Lower lobe of right lung (tissue), 2 donors: ENCODE data around the gene SLC6A6. TPM values are rescaled to one million over a fixed set of nuclear protein-coding genes. Genes with fewer than 3 reads are reported as not detected.

Experiments
- ATAC-seq, 2 donors: fragments of 200-7000 bp; cut with Tn5 transposase; one replicate each; pipeline ENCODE4 v1.9.1; 2020 to 2022; ENCODE audit warnings: mild to moderate bottlenecking in 2 of 2, moderate library complexity in 2 of 2
- DNase-seq: peaks from one replicate; pipeline ENCODE4 v3.0.0-alpha.2; 2020
- H3K27ac ChIP-seq: fragments of 200-600 bp; one replicate; pipeline ENCODE4 v1.8.0; 2022
- H3K27me3 ChIP-seq: fragments of 200-600 bp; one replicate; pipeline ENCODE4 v1.8.0; 2022; ENCODE audit warnings: low read depth
- H3K36me3 ChIP-seq: fragments of 200-600 bp; one replicate; pipeline ENCODE4 v1.8.0; 2022; ENCODE audit warnings: mild to moderate bottlenecking
- H3K4me1 ChIP-seq: fragments of 200-600 bp; one replicate; pipeline ENCODE4 v1.8.0; 2022
- H3K4me3 ChIP-seq: fragments of 200-600 bp; one replicate; pipeline ENCODE4 v1.8.0; 2022; ENCODE audit warnings: mild to moderate bottlenecking
- H3K9me3 ChIP-seq: fragments of 200-600 bp; one replicate; pipeline ENCODE4 v1.8.0; 2022
- CTCF ChIP-seq: fragments of 200-600 bp; IDR thresholded peaks from one replicate; pipeline ENCODE4 v1.8.0; 2022; ENCODE audit warnings: antibody characterized with exemption, mild to moderate bottlenecking
- intact Hi-C: fragments of 100-400 bp; cut with DNase I; formaldehyde crosslinking; loops from one replicate; pipeline ENCODE4 v1.11.0; 2022
- total RNA-seq: library from RNA; stranded (reverse); fragmentation: NEBNext Ultra II Directional; extraction: Animal tissue kit (Norgen Biotek cat#: 25700); gene quantifications from one replicate; pipeline ENCODE4 v1.2.1, GENCODE V29; 2021
- donor health status: DM: no; HTN: yes; CAD: no; lungs with severe emphysema.

SLC6A6 gene
- total RNA-seq, 1 donor from 2014 or later, result 84.0 TPM

- no peak for TF ChIP-seq CTCF
- Histone ChIP-seq H3K27ac (peak overlapping the region; percentile 32), H3K9me3 (no peaks in the 10 kb centered on the region), H3K4me3 (no peak overlapping the region), H3K27me3 (no peaks in the 10 kb centered on the region), H3K36me3 (no peaks in the 10 kb centered on the region), H3K4me1 (peaks cover 36% of the 10 kb centered on the region)
- DNase-seq, result peak; percentile 79
- peak; percentile 66 to 81 for ATAC-seq
- intact Hi-C loops, result no loop called here
These were observed 24.6 kb upstream of the SLC6A6 start for GRCh38 chr3:14377838-14378169.

GRCh38 chr3:14378415-14378814 lies 24.0 kb upstream of the SLC6A6 start:
- peak; percentile 6 to 15 for ATAC-seq
- H3K9me3 ChIP-seq, result no peaks in the 10 kb centered on the region
- intact Hi-C loops, result no loop called here
- DNase-seq, result no peak
- no peaks in the 10 kb centered on the region for H3K36me3 ChIP-seq
- H3K27me3 ChIP-seq, result no peaks in the 10 kb centered on the region
- no peak for TF ChIP-seq CTCF
- H3K4me3 ChIP-seq, result no peak overlapping the region
- H3K4me1 ChIP-seq, result peaks cover 31% of the 10 kb centered on the region
- peak overlapping the region; percentile 32 for H3K27ac ChIP-seq

GRCh38 chr3:14379843-14380242 lies 22.6 kb upstream of the SLC6A6 start:
- H3K4me1 ChIP-seq, result peaks cover 17% of the 10 kb centered on the region
- no peak for TF ChIP-seq CTCF
- H3K27ac ChIP-seq, result no peak overlapping the region
- no peaks in the 10 kb centered on the region for H3K36me3 ChIP-seq
- intact Hi-C loops, result no loop called here
- ATAC-seq (no peak), DNase-seq (no peak)
- H3K27me3 ChIP-seq, result no peaks in the 10 kb centered on the region
- H3K4me3 ChIP-seq, result no peak overlapping the region
- no peaks in the 10 kb centered on the region for H3K9me3 ChIP-seq

- peak in 1 of 2 donors; percentile 16 for ATAC-seq
- H3K36me3 ChIP-seq, result no peaks in the 10 kb centered on the region
- no peak for DNase-seq
- TF ChIP-seq CTCF, result no peak
- no peaks in the 10 kb centered on the region for H3K9me3 ChIP-seq
- H3K4me1 ChIP-seq, result peaks cover 4% of the 10 kb centered on the region
- intact Hi-C loops, result no loop called here
- no peak overlapping the region for H3K4me3 ChIP-seq
- H3K27me3 ChIP-seq, result no peaks in the 10 kb centered on the region
- H3K27ac ChIP-seq, result no peak overlapping the region
These were observed 16.2 kb upstream of the SLC6A6 start for GRCh38 chr3:14386254-14386653.

- H3K36me3 ChIP-seq, result no peaks in the 10 kb centered on the region
- TF ChIP-seq CTCF, result no peak
- no peaks in the 10 kb centered on the region for H3K9me3 ChIP-seq
- DNase-seq (no peak), ATAC-seq (peak; percentile 45 to 51)
- no peak overlapping the region for H3K4me3 ChIP-seq
- H3K27ac ChIP-seq, result no peak overlapping the region
- H3K27me3 ChIP-seq, result no peaks in the 10 kb centered on the region
- intact Hi-C loops, result no loop called here
- H3K4me1 ChIP-seq, result peaks cover 4% of the 10 kb centered on the region
These were observed 14.2 kb upstream of the SLC6A6 start for GRCh38 chr3:14388201-14388600.

- H3K36me3 ChIP-seq, result no peaks in the 10 kb centered on the region
- no peak overlapping the region for H3K27ac ChIP-seq
- ATAC-seq (no peak), DNase-seq (no peak)
- intact Hi-C loops, result no loop called here
- no peak for TF ChIP-seq CTCF
- no peaks in the 10 kb centered on the region for H3K27me3 ChIP-seq
- H3K9me3 ChIP-seq, result no peaks in the 10 kb centered on the region
- H3K4me3 ChIP-seq, result no peak overlapping the region
- H3K4me1 ChIP-seq, result peaks cover 4% of the 10 kb centered on the region
These were observed 13.2 kb upstream of the SLC6A6 start for GRCh38 chr3:14389166-14389606.
